ENCODE data around the gene ARMC3. TPM values are rescaled to one million over a fixed set of nuclear protein-coding genes. Genes with fewer than 3 reads are reported as not detected.
"Not testable (repeated sequence)": the region's sequence is repeated elsewhere in the genome, so short reads cannot be mapped to it uniquely, and the experiment has no call there.

The ARMC3 gene
- polyA plus RNA-seq, 2 of the 4 experiments (the other 2 are of a cell fraction): 0.09 to 0.59 TPM

DNA sequence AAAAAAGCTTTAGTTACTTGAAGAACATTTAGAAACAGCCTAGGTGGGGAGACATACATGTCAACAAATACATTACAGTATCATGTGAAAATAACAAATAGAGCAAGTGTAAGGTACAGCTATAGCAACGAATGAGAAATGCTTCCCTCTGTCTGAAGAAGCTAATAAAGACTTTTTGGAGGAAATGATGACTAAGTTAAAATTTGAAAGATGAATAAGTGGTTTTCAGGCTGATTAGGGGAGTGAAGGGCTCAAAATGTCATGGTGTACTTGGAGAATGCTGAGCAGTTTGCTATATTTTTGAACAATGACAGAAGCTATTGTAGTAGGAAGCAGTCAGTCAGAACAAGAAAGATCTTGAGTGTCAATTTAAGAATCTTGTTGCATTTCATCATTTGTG lies 2.8 kb upstream of the ARMC3 start:
- Histone ChIP-seq H3K9me3 (peaks cover 4% of the 10 kb centered on the region; the same call in 1 of the 3 replicates), H3K4me1 (no peaks in the 10 kb centered on the region), H3K4me2 (no peak overlapping the region), H3K27ac (no peak overlapping the region), H3K4me3 (no peak overlapping the region)
- ChIA-PET POLR2A (no interaction called here), CTCF (interaction anchor here (1.3 kb wide), 1 partner anchor 12 kb away, joined by 3 read pairs; no protein-coding TSS in a partner anchor)
- ATAC-seq (no peak), FAIRE-seq (no peak), DNase-seq (ENCODE audit: low read depth in 1 of 2, low spot score in 1 of 2) (no peak)
- 2% methylated on average over 1 of the region's 1 CpG for WGBS (ENCODE audit: missing lambda C conversion rate)
- TF ChIP-seq CEBPB (IDR thresholded peaks at IDR 0.05) (no peak), MAFK (IDR thresholded peaks at IDR 0.05; ENCODE audit: partially characterized antibody) (peak; percentile 70)

DNA sequence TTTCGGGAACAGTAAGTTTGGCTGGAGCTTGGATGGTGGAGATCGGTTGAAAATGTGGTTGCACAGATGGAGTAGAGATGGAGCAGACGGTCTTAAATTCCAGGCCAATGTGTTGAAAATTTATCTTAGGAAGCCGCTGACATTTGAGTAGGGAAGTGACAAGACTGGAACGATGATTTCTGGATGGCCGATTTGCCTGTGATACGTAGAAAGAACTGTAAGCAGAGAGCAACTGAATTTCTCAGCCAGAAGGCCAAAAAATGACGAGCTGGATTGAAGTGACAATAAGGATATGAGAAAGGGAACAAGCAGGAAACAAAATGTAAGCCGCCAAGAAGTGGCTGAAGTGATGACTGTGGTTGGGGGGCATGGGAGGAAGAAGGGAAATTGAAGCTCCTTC lies 687 bp upstream of the ARMC3 start:
- ChIA-PET CTCF (interaction anchor here (0.6 to 1.3 kb wide), 2 partner anchors 60 to 192 kb away, joined by 3 to 4 read pairs; no protein-coding TSS in a partner anchor), POLR2A (no interaction called here)
- DNase-seq (ENCODE audit: low read depth in 1 of 2, low spot score in 1 of 2) (no peak), ATAC-seq (no peak), FAIRE-seq (no peak)
- TF ChIP-seq, protein P1, sequence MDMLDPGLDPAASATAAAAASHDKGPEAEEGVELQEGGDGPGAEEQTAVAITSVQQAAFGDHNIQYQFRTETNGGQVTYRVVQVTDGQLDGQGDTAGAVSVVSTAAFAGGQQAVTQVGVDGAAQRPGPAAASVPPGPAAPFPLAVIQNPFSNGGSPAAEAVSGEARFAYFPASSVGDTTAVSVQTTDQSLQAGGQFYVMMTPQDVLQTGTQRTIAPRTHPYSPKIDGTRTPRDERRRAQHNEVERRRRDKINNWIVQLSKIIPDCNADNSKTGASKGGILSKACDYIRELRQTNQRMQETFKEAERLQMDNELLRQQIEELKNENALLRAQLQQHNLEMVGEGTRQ (IDR thresholded peaks at IDR 0.05): no peak
- TF ChIP-seq RCOR1 (IDR thresholded peaks at IDR 0.05; ENCODE audit: low read depth, low read length) (no peak), CHD2 (IDR thresholded peaks at IDR 0.05; ENCODE audit: low read length, partially characterized antibody) (no peak), BHLHE40 (IDR thresholded peaks at IDR 0.05; ENCODE audit: low read depth, low read length) (no peak), ZC3H11A (IDR thresholded peaks at IDR 0.05) (no peak)
- no peaks in the 10 kb centered on the region for H3K9me3 ChIP-seq
- H3K4me2 ChIP-seq: peak overlapping the region; percentile 81
- H3K4me3 ChIP-seq: no peak overlapping the region; the same call in 1 of the 3 replicates
- H3K27ac ChIP-seq: no peak overlapping the region
- WGBS (ENCODE audit: missing lambda C conversion rate): 70% methylated on average over 9 of the region's 9 CpGs
- no peaks in the 10 kb centered on the region for H3K4me1 ChIP-seq

DNA sequence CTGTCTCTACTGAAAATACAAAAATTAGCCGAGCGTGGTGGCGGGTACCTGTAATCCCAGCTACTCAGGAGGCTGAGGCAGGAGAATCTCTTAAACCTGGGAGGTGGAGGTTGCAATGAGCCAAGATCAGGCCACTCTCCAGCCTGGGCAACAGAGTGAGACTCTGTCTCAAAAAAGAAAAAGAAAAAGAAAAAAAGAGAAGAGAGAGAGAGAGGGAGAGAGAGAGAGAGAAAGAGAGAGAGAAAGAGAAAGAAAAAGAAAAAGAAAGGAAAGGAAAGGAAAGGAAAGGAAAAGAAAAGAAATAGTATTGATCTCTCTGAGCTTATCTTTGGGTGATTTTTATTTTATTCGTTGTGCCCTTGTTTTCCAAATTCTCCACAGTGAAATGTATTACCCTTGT lies 1.2 kb downstream of the ARMC3 start:
- H3K4me2 ChIP-seq; DNase-seq (ENCODE audit: low read depth in 1 of 2, low spot score in 1 of 2); POLR2A ChIA-PET; H3K27ac ChIP-seq; FAIRE-seq; H3K4me3 ChIP-seq; H3K4me1 ChIP-seq; ATAC-seq; H3K9me3 ChIP-seq: not testable (repeated sequence)
- whole genome bisulfite sequencing (ENCODE audit: missing lambda C conversion rate): 78% methylated on average over 4 of the region's 4 CpGs
- CTCF ChIA-PET: interaction anchor here (0.7 kb wide), 1 partner anchor 123 kb away, joined by 3 read pairs; no protein-coding TSS in a partner anchor

DNA sequence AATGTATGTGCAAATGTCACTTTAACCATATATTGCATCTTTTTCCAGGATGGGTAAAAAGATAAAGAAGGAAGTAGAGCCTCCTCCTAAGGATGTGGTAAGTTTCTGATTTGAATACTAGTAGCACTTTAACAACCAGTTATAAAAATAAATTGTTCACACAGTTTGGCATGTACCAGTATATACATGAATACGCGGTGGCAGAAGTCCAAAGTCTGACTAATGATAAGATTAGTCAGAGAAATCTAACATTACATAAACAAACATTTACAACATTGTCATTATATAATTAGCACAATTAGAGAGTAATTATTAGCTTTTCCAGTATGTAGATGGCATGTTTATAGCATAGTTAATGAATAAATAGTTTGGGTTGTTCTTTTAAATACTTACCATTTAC lies 4.1 kb downstream of the ARMC3 start:
- ATAC-seq (no peak), DNase-seq (ENCODE audit: low read depth in 1 of 2, low spot score in 1 of 2) (no peak), FAIRE-seq (no peak)
- Histone ChIP-seq H3K4me1 (no peaks in the 10 kb centered on the region), H3K4me3 (no peak overlapping the region), H3K9me3 (no peaks in the 10 kb centered on the region), H3K27ac (no peak overlapping the region), H3K4me2 (no peak overlapping the region)
- no peak for TF ChIP-seq KDM1A (IDR thresholded peaks at IDR 0.05; ENCODE audit: low read depth)
- no peak for TF ChIP-seq TFCP2L1 (CRISPR knock-in tag; IDR thresholded peaks at IDR 0.05)
- TF ChIP-seq NPAS2 (CRISPR knock-in tag; IDR thresholded peaks at IDR 0.05; ENCODE audit: borderline replicate concordance): no peak
- TF ChIP-seq ZC3H11A (IDR thresholded peaks at IDR 0.05): no peak
- TF ChIP-seq CHD2 (IDR thresholded peaks at IDR 0.05; ENCODE audit: low read length, partially characterized antibody): no peak
- no peak for TF ChIP-seq HOXB5 (CRISPR knock-in tag; IDR thresholded peaks at IDR 0.05)
- no peak for TF ChIP-seq ZNF302 (CRISPR knock-in tag; IDR thresholded peaks at IDR 0.05)
- no peak for TF ChIP-seq TP53 (CRISPR knock-in tag; IDR thresholded peaks at IDR 0.05)
- TF ChIP-seq PHF8 (IDR thresholded peaks at IDR 0.05; ENCODE audit: borderline replicate concordance, low read depth): no peak
- no peak for TF ChIP-seq EHMT2 (IDR thresholded peaks at IDR 0.05; ENCODE audit: low read depth)
- TF ChIP-seq RCOR1 (IDR thresholded peaks at IDR 0.05; ENCODE audit: low read depth, low read length): no peak
- no peak for TF ChIP-seq JUNB (IDR thresholded peaks at IDR 0.05)
- CTCF ChIA-PET: no interaction called here
- POLR2A ChIA-PET: no interaction called here
- 33% methylated on average over 2 of the region's 2 CpGs for WGBS (ENCODE audit: missing lambda C conversion rate)
